IMR-90 (cell line): ENCODE results near the gene MAPK1. TPM values are rescaled to one million over a fixed set of nuclear protein-coding genes. Genes with fewer than 3 reads are reported as not detected.

Experiments used
- ATAC-seq: fragments of 200-7000 bp; cut with Tn5 transposase; 2 replicates; pipeline ENCODE4 v1.9.1; 2020; ENCODE audit warnings: low read depth, mild to moderate bottlenecking, moderate library complexity
- BruUV-seq: library from RNA; stranded (reverse); fragments of 400-500 nt; replicated peaks from 2 replicates; lab custom pipeline; 2021; lab: Mats Ljungman, UMichigan
- CTCF ChIA-PET: fragments of 300-600 bp; formaldehyde crosslinking; extraction: SDS; loops from one replicate; lab custom pipeline; 2021; ENCODE audit warnings: antibody characterized with exemption; lab: Yijun Ruan, JAX
- POLR2A ChIA-PET: fragments of 300-600 bp; sonication (Branson Sonifier 250); formaldehyde crosslinking; loops from one replicate; lab custom pipeline; 2022; ENCODE audit warnings: antibody characterized with exemption; ENCODE audit not compliant: unreplicated experiment; lab: Charles Lee
- DNase-seq: peaks from one replicate; pipeline ENCODE4 v3.0.0; 2013
- H2AFZ ChIP-seq: replicated peaks from 2 replicates; pipeline ENCODE3; 2013; ENCODE audit warnings: low read length, mild to moderate bottlenecking; ENCODE audit not compliant: poor library complexity
- H2AK5ac ChIP-seq: 2 replicates; pipeline ENCODE4 v1.6.1; 2013; ENCODE audit warnings: low read depth, low read length, inconsistent platforms
- H2AK9ac ChIP-seq: replicated peaks from 2 replicates; pipeline ENCODE3; 2013; ENCODE audit warnings: mild to moderate bottlenecking, low read depth, low read length, moderate library complexity; ENCODE audit not compliant: poor library complexity
- H2BK120ac ChIP-seq: 2 replicates; pipeline ENCODE4 v1.6.1; 2013; ENCODE audit warnings: low read depth, low read length, inconsistent platforms
- H2BK15ac ChIP-seq: 3 replicates; pipeline ENCODE4 v1.6.1; 2013; ENCODE audit warnings: low read depth, low read length, inconsistent platforms
- H2BK20ac ChIP-seq: 2 replicates; pipeline ENCODE4 v1.6.1; 2013; ENCODE audit warnings: low read depth, mild to moderate bottlenecking, inconsistent platforms, low read length, moderate library complexity
- H2BK5ac ChIP-seq: 2 replicates; pipeline ENCODE4 v1.6.1; 2013; ENCODE audit warnings: mild to moderate bottlenecking, low read depth, low read length, inconsistent platforms; ENCODE audit not compliant: poor library complexity, severe bottlenecking
- H3K14ac ChIP-seq: replicated peaks from 2 replicates; pipeline ENCODE4 v1.6.1; 2013; ENCODE audit warnings: low read depth, low read length, inconsistent platforms
- H3K18ac ChIP-seq: 2 replicates; pipeline ENCODE4 v1.6.1; 2013; ENCODE audit warnings: low read depth, low read length, control low read depth
- H3K23ac ChIP-seq: 2 replicates; pipeline ENCODE4 v1.6.1; 2013; ENCODE audit warnings: low read depth, low read length, inconsistent platforms
- H3K27ac ChIP-seq: 2 replicates; pipeline ENCODE4 v1.5.1; 2013; ENCODE audit warnings: mild to moderate bottlenecking, control low read depth, low read length; ENCODE audit not compliant: insufficient read depth
- H3K27me3 ChIP-seq: 2 replicates; pipeline ENCODE4 v1.6.1; 2013; ENCODE audit warnings: low read length; ENCODE audit not compliant: control insufficient read depth, insufficient read depth
- H3K36me3 ChIP-seq: 2 replicates; pipeline ENCODE4 v1.6.1; 2013; ENCODE audit warnings: low read length, mixed read lengths; ENCODE audit not compliant: control insufficient read depth, insufficient read depth
- H3K4ac ChIP-seq: 2 replicates; pipeline ENCODE4 v1.6.1; 2013; ENCODE audit warnings: low read depth, low read length, inconsistent platforms
- H3K4me1 ChIP-seq: 2 replicates; pipeline ENCODE4 v1.6.1; 2013; ENCODE audit warnings: low read length, mixed read lengths; ENCODE audit not compliant: control insufficient read depth, insufficient read depth
- H3K4me2 ChIP-seq: 2 replicates; pipeline ENCODE4 v1.6.1; 2013; ENCODE audit warnings: low read depth, mild to moderate bottlenecking, control low read depth, low read length, moderate library complexity
- H3K4me3 ChIP-seq: 2 replicates; pipeline ENCODE4 v1.5.1; 2013; ENCODE audit warnings: low read depth, mild to moderate bottlenecking, control low read depth, low read length, moderate library complexity; ENCODE audit not compliant: insufficient read depth
- H3K56ac ChIP-seq: 2 replicates; pipeline ENCODE4 v1.6.1; 2013; ENCODE audit warnings: low read length, inconsistent platforms; ENCODE audit not compliant: insufficient read depth; ENCODE audit errors: extremely low read depth
- H3K79me1 ChIP-seq, 2 experiments: 2 replicates each; pipeline ENCODE4 v1.6.1; 2013; ENCODE audit warnings: low read length in 2 of 2, inconsistent platforms in 1 of 2, low read depth in 1 of 2
- H3K9ac ChIP-seq: 2 replicates; pipeline ENCODE4 v1.6.1; 2013; ENCODE audit warnings: low read depth, low read length, control low read depth
- H3K9me1 ChIP-seq: 2 replicates; pipeline ENCODE4 v1.6.1; 2013; ENCODE audit warnings: low read length, inconsistent platforms; ENCODE audit not compliant: insufficient read depth
- H3K9me3 ChIP-seq: 2 replicates; pipeline ENCODE4 v1.6.1; 2013; ENCODE audit warnings: low read length; ENCODE audit not compliant: control insufficient read depth, insufficient read depth
- H4K20me1 ChIP-seq: 2 replicates; pipeline ENCODE4 v1.6.1; 2013; ENCODE audit warnings: low read length, inconsistent platforms; ENCODE audit not compliant: insufficient read depth
- H4K5ac ChIP-seq: 2 replicates; pipeline ENCODE4 v1.6.1; 2013; ENCODE audit warnings: mild to moderate bottlenecking, low read depth, low read length, control low read depth
- H4K8ac ChIP-seq, 2 experiments: 2 replicates each; pipeline ENCODE4 v1.6.1; 2013; ENCODE audit warnings: low read depth in 2 of 2, low read length in 2 of 2, control low read depth in 1 of 2, inconsistent platforms in 1 of 2
- H4K91ac ChIP-seq: 2 replicates; pipeline ENCODE4 v1.6.1; 2013; ENCODE audit warnings: low read depth, low read length, inconsistent platforms; ENCODE audit not compliant: insufficient read depth
- CEBPB ChIP-seq: IDR thresholded peaks from 2 replicates; pipeline ENCODE4 v1.6.1; 2012; ENCODE audit warnings: low read depth, low read length, improper control_type of control experiment
- CHD1 ChIP-seq: IDR thresholded peaks from 2 replicates; pipeline ENCODE4 v1.6.1; 2012; ENCODE audit warnings: low read depth, low read length, improper control_type of control experiment
- MAZ ChIP-seq: IDR thresholded peaks from 2 replicates; pipeline ENCODE4 v1.6.1; 2012; ENCODE audit warnings: low read depth, mild to moderate bottlenecking, low read length, improper control_type of control experiment, moderate library complexity, borderline replicate concordance
- MXI1 ChIP-seq: IDR thresholded peaks from 2 replicates; pipeline ENCODE4 v1.6.1; 2012; ENCODE audit warnings: low read depth, mild to moderate bottlenecking, low read length, moderate library complexity, borderline replicate concordance
- POLR2A ChIP-seq: IDR thresholded peaks from 2 replicates; pipeline ENCODE4 v1.6.1; 2012; ENCODE audit warnings: mild to moderate bottlenecking, low read depth, low read length
- RAD21 ChIP-seq: IDR thresholded peaks from 2 replicates; pipeline ENCODE4 v1.6.1; 2012; ENCODE audit warnings: low read length, improper control_type of control experiment
- RCOR1 ChIP-seq: IDR thresholded peaks from 2 replicates; pipeline ENCODE4 v1.6.1; 2012; ENCODE audit warnings: mild to moderate bottlenecking, low read length, improper control_type of control experiment; ENCODE audit not compliant: insufficient replicate concordance
- WGBS, 2 experiments: methylation state at CpG; one replicate each; pipeline versions ENCODE4 v1.1.5 to v1.1.7; 2013; ENCODE audit warnings: missing lambda C conversion rate in 2 of 2; ENCODE audit not compliant: insufficient read length in 1 of 2; ENCODE audit errors: extremely low coverage in 2 of 2; 5-methylcytosine and 5-hydroxymethylcytosine counted together
- dilution Hi-C: fragments of 300-500 bp; cut with HindIII; formaldehyde crosslinking; loops from one replicate; pipeline ENCODE4 v1.14.3; 2018; ENCODE audit warnings: low sequenced_read_pairs; ENCODE audit not compliant: unreplicated experiment
- in situ Hi-C: fragments of 300-500 bp; cut with MboI; formaldehyde crosslinking; loops from 3 replicates; pipeline ENCODE4 v1.14.3; 2019; ENCODE audit warnings: low sequenced_read_pairs, inconsistent platforms, mixed read lengths
- intact Hi-C: fragments of 100-400 bp; cut with micrococcal nuclease; formaldehyde crosslinking; loops from 2 replicates; pipeline ENCODE4 v1.10.0; 2022
- polyA plus RNA-seq, 3 experiments: library from polyadenylated mRNA; depleted of rRNA; stranded (reverse); fragments of >200 nt; gene quantifications; 2 replicates each; pipeline ENCODE4 v1.2.3, GENCODE V29; 2012; ENCODE audit warnings: low replicate concordance in 1 of 3
- total RNA-seq: library from RNA; depleted of rRNA; stranded (reverse); fragments of >200 nt; gene quantifications from 2 replicates; pipeline ENCODE4 v1.2.3, GENCODE V29; 2012
- TF ChIP-seq, protein P1 (sequence below): conservative IDR thresholded peaks from 2 replicates; pipeline ENCODE4 v1.5.1; 2012; ENCODE audit warnings: mild to moderate bottlenecking, low read depth, low read length, improper control_type of control experiment
- TF ChIP-seq, protein P2 (sequence below): fragments of 150-350 bp; IDR thresholded peaks from 2 replicates; pipeline ENCODE4 v1.6.1; 2016; ENCODE audit warnings: low read depth, mild to moderate bottlenecking, low read length, moderate library complexity, borderline replicate concordance

MAPK1 gene
- total and polyA plus RNA-seq, 2 of the 4 experiments (the other 2 are of a cell fraction) = 41.0 to 51.3 TPM

DNA sequence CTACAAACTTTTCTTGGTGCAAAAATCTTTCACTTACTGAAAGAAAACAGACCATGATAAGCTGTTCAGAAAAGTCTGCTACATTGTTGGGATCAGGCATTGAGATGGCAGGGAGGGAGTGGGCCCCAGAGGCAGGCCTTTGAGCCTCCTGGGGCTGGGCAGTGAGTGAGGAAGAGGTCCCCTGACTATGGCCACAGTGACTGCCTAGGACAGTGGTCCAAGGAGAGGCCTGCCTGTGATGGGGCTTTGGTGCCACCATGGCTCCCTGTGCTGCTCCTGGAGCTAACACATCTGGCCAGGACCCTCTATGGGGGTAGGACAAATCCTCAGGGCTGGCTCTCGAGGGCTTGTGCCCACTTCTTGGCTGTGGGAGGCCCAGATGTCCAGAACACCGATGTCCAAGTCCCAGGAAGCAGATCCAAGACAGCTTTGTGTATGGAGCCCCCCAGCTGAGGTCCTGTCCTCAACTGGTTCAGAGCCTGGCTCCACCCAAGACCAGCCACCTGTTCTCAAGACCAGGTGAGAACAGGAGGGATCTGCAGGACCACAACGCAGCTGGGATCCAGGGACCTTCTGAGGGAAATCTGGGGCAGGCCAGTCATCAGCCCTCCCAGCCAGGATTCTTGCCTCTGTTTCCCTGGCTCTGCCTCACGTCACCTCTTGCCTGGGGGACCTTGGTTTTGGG is 48.3 kb upstream of the MAPK1 start:
- Histone ChIP-seq H3K36me3 (no peaks in the 10 kb centered on the region; the same call in 1 of the 2 replicates), H2AK9ac (no peak overlapping the region), H3K4ac (no peak overlapping the region), H3K4me3 (no peak overlapping the region), H2BK15ac (no peak overlapping the region), H2AFZ (no peak overlapping the region), H4K5ac (no peak overlapping the region), H4K91ac (no peak overlapping the region), H2AK5ac (no peak overlapping the region), H4K20me1 (no peaks in the 10 kb centered on the region), H2BK5ac (no peak overlapping the region), H3K4me1 (peaks cover 2% of the 10 kb centered on the region; the same call in 1 of the 2 replicates), H3K56ac (no peak overlapping the region), H3K4me2 (no peak overlapping the region), H2BK20ac (no peak overlapping the region), H3K27ac (no peak overlapping the region), H3K27me3 (no peaks in the 10 kb centered on the region), H3K14ac (no peak overlapping the region), H3K79me1 (no peaks in the 10 kb centered on the region), H3K9me3 (no peaks in the 10 kb centered on the region), H2BK120ac (no peak overlapping the region), H3K9ac (no peak overlapping the region), H3K18ac (no peak overlapping the region), H3K9me1 (no peaks in the 10 kb centered on the region), H4K8ac (no peak overlapping the region), H3K23ac (no peak overlapping the region)
- in situ Hi-C loops = no loop called here
- ATAC-seq (no peak), DNase-seq (no peak)
- ChIA-PET CTCF (no interaction called here), POLR2A (no interaction called here)
- WGBS, 2 experiments = no CpG with 5 or more reads among the region's 4 CpGs
- intact Hi-C loops = no loop called here
- TF ChIP-seq RAD21 = no peak
- no peak for TF ChIP-seq RCOR1
- no peak for TF ChIP-seq MAZ
- TF ChIP-seq, protein P1, sequence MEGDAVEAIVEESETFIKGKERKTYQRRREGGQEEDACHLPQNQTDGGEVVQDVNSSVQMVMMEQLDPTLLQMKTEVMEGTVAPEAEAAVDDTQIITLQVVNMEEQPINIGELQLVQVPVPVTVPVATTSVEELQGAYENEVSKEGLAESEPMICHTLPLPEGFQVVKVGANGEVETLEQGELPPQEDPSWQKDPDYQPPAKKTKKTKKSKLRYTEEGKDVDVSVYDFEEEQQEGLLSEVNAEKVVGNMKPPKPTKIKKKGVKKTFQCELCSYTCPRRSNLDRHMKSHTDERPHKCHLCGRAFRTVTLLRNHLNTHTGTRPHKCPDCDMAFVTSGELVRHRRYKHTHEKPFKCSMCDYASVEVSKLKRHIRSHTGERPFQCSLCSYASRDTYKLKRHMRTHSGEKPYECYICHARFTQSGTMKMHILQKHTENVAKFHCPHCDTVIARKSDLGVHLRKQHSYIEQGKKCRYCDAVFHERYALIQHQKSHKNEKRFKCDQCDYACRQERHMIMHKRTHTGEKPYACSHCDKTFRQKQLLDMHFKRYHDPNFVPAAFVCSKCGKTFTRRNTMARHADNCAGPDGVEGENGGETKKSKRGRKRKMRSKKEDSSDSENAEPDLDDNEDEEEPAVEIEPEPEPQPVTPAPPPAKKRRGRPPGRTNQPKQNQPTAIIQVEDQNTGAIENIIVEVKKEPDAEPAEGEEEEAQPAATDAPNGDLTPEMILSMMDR = no peak
- no peak for TF ChIP-seq MXI1
- no peak for TF ChIP-seq CEBPB
- no peak for TF ChIP-seq POLR2A
- no peak for TF ChIP-seq CHD1
- TF ChIP-seq, protein P2, sequence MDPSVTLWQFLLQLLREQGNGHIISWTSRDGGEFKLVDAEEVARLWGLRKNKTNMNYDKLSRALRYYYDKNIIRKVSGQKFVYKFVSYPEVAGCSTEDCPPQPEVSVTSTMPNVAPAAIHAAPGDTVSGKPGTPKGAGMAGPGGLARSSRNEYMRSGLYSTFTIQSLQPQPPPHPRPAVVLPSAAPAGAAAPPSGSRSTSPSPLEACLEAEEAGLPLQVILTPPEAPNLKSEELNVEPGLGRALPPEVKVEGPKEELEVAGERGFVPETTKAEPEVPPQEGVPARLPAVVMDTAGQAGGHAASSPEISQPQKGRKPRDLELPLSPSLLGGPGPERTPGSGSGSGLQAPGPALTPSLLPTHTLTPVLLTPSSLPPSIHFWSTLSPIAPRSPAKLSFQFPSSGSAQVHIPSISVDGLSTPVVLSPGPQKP = no peak
- no TSS peak for BruUV-seq
- dilution Hi-C loops = no loop called here
